ENCODE data around the gene SPATA31D1. TPM values are rescaled to one million over a fixed set of nuclear protein-coding genes. Genes with fewer than 3 reads are reported as not detected.

Gene SPATA31D1
- total and polyA plus RNA-seq, 10 donors, result not detected

DNA sequence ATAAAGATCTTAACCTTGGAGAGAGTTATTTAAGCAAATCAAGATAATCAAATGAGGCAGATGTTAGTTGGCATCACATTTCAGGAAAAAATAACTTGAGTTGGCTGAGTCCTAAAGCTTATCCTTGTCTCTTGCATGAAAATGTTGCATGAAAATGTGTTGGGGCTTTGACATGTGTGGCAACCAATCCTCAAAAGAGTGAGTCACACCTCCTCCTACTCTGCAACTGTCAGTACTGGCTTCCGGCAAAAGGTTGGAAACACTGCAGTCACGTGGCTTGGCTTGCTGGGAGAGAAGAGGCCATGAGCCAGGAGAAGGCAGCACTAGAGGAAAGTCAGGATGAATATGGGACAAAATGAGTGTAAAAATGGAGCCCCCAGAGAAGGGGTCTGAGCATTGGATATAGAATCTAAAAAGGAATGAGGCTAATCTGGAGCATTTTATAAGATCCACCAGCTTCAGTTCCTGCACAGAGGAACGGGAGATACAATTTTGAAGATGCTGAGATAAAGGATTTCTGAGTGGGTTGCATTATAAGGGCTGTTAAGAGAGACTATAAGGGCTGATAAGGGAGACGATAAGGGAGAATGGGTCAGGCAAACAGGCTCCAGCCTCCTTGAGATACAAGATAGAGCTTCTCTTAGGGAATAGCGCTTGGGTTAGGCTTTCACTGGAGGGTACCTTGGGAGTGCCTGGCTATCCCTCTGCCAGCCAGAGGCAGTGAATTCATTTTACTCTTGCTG, 43.1 kb downstream of the SPATA31D1 start:
- no peaks in the 10 kb centered on the region for H3K36me3 ChIP-seq
- no peaks in the 10 kb centered on the region for H3K27me3 ChIP-seq (replicated peaks in 1 of 7)
- H3K4me1 ChIP-seq, result no peaks in the 10 kb centered on the region
- intact Hi-C loops (cut with DNase I; ENCODE audit: low total_unique reads), result no loop called here
- H3K27ac ChIP-seq, result no peak overlapping the region
- no peaks in the 10 kb centered on the region for H3K9me3 ChIP-seq
- H3K4me3 ChIP-seq, result no peak overlapping the region
- no peak for TF ChIP-seq POLR2A (IDR thresholded peaks at IDR 0.05)
- TF ChIP-seq POLR2AphosphoS5 (IDR thresholded peaks at IDR 0.05), result no peak
- TF ChIP-seq, protein P1, sequence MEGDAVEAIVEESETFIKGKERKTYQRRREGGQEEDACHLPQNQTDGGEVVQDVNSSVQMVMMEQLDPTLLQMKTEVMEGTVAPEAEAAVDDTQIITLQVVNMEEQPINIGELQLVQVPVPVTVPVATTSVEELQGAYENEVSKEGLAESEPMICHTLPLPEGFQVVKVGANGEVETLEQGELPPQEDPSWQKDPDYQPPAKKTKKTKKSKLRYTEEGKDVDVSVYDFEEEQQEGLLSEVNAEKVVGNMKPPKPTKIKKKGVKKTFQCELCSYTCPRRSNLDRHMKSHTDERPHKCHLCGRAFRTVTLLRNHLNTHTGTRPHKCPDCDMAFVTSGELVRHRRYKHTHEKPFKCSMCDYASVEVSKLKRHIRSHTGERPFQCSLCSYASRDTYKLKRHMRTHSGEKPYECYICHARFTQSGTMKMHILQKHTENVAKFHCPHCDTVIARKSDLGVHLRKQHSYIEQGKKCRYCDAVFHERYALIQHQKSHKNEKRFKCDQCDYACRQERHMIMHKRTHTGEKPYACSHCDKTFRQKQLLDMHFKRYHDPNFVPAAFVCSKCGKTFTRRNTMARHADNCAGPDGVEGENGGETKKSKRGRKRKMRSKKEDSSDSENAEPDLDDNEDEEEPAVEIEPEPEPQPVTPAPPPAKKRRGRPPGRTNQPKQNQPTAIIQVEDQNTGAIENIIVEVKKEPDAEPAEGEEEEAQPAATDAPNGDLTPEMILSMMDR (IDR thresholded peaks at IDR 0.05 in 8 of 11, conservative IDR thresholded peaks at IDR 0.05 in 3 of 11), result no peak
- 68 to 88% (median 76%) methylated on average over 5 of the region's 5 CpGs for WGBS, 5 donors
- DNase-seq, result no peak

- no peaks in the 10 kb centered on the region for H3K9me3 ChIP-seq
- H3K4me1 ChIP-seq, result no peaks in the 10 kb centered on the region
- TF ChIP-seq POLR2AphosphoS5 (IDR thresholded peaks at IDR 0.05) (no peak), POLR2A (IDR thresholded peaks at IDR 0.05) (no peak)
- TF ChIP-seq, protein P1 (IDR thresholded peaks at IDR 0.05 in 8 of 11, conservative IDR thresholded peaks at IDR 0.05 in 3 of 11), result no peak
- no peaks in the 10 kb centered on the region for H3K36me3 ChIP-seq
- H3K27ac ChIP-seq, result no peak overlapping the region
- H3K27me3 ChIP-seq (replicated peaks in 1 of 7), result no peaks in the 10 kb centered on the region
- WGBS, 5 donors, result 68 to 85% (median 80%) methylated on average over 5 of the region's 5 CpGs
- H3K4me3 ChIP-seq, result no peak overlapping the region
- intact Hi-C loops (cut with DNase I; ENCODE audit: low total_unique reads), result no loop called here
- DNase-seq, result no peak
Observed at GRCh38 chr9:82034956-82035731, 46.6 kb downstream of the SPATA31D1 start.

GRCh38 chr9:82036086-82036485, 47.5 kb downstream of the SPATA31D1 start:
- no peak overlapping the region for H3K27ac ChIP-seq
- no peaks in the 10 kb centered on the region for H3K9me3 ChIP-seq
- 79 to 89% (median 84%) methylated on average over 4 of the region's 4 CpGs for WGBS, 5 donors
- H3K36me3 ChIP-seq, result no peaks in the 10 kb centered on the region
- no peaks in the 10 kb centered on the region for H3K27me3 ChIP-seq (replicated peaks in 1 of 7)
- intact Hi-C loops (cut with DNase I; ENCODE audit: low total_unique reads), result no loop called here
- H3K4me1 ChIP-seq, result no peaks in the 10 kb centered on the region
- TF ChIP-seq, protein P1 (IDR thresholded peaks at IDR 0.05 in 8 of 11, conservative IDR thresholded peaks at IDR 0.05 in 3 of 11), result no peak
- TF ChIP-seq POLR2A (IDR thresholded peaks at IDR 0.05) (no peak), POLR2AphosphoS5 (IDR thresholded peaks at IDR 0.05) (no peak)
- no peak for DNase-seq
- H3K4me3 ChIP-seq, result no peak overlapping the region

GRCh38 chr9:82037126-82037525, 48.6 kb downstream of the SPATA31D1 start:
- Histone ChIP-seq H3K4me3 (no peak overlapping the region), H3K9me3 (no peaks in the 10 kb centered on the region), H3K27me3 (replicated peaks in 1 of 7) (no peaks in the 10 kb centered on the region), H3K36me3 (no peaks in the 10 kb centered on the region), H3K27ac (no peak overlapping the region), H3K4me1 (no peaks in the 10 kb centered on the region)
- intact Hi-C loops (cut with DNase I; ENCODE audit: low total_unique reads), result no loop called here
- no peak for DNase-seq
- whole genome bisulfite sequencing, 5 donors, result 55 to 75% (median 72%) methylated on average over 1 of the region's 1 CpG
- TF ChIP-seq, protein P1 (IDR thresholded peaks at IDR 0.05 in 8 of 11, conservative IDR thresholded peaks at IDR 0.05 in 3 of 11), result no peak
- no peak for TF ChIP-seq POLR2AphosphoS5 (IDR thresholded peaks at IDR 0.05)
- no peak for TF ChIP-seq POLR2A (IDR thresholded peaks at IDR 0.05)
